ENCODE measurements around the gene PLEKHM2.

PLEKHM2 gene

DNA sequence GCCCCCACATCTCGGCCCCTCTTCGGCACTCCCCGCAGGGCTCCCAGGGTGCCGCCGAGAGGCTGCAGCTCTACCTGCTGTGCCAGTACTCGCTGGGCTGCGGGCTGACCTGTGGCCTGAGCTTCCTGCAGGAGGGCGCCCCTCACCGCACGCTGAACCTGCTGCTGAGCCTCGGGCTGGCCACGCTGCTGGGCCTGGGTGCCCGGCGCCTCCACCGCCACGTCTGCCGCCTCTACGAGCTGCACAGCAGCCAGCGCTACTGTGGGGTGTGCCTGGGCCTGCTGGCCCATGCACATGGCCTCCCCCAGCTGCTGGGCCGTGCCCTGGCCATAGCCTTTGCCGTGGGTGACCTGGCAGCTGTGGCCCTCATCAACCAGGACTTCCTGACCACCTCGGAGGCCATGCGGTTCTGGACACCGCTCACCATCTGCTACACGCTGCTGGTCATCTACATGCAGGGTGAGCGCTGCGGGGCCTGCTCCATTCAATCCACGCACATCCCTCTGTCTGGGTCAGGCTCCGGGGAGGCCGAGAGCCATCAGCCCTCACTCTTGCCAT is 60.1 kb downstream of the PLEKHM2 start:
- no peak for DNase-seq (ENCODE audit: low read depth)
- TF ChIP-seq, protein P1, sequence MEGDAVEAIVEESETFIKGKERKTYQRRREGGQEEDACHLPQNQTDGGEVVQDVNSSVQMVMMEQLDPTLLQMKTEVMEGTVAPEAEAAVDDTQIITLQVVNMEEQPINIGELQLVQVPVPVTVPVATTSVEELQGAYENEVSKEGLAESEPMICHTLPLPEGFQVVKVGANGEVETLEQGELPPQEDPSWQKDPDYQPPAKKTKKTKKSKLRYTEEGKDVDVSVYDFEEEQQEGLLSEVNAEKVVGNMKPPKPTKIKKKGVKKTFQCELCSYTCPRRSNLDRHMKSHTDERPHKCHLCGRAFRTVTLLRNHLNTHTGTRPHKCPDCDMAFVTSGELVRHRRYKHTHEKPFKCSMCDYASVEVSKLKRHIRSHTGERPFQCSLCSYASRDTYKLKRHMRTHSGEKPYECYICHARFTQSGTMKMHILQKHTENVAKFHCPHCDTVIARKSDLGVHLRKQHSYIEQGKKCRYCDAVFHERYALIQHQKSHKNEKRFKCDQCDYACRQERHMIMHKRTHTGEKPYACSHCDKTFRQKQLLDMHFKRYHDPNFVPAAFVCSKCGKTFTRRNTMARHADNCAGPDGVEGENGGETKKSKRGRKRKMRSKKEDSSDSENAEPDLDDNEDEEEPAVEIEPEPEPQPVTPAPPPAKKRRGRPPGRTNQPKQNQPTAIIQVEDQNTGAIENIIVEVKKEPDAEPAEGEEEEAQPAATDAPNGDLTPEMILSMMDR (IDR thresholded peaks at IDR 0.05; ENCODE audit: insufficient read depth, low read depth, low read length, missing control alignments), result no peak
- H3K4me3 ChIP-seq (ENCODE audit: low read length), result no peak overlapping the region

GRCh38 chr1:15747378-15747777 is 63.3 kb downstream of the PLEKHM2 start:
- H3K4me3 ChIP-seq (ENCODE audit: low read length), result no peak overlapping the region
- no peak for DNase-seq (ENCODE audit: low read depth)
- TF ChIP-seq, protein P1 (IDR thresholded peaks at IDR 0.05; ENCODE audit: insufficient read depth, low read depth, low read length, missing control alignments), result no peak

- DNase-seq (ENCODE audit: low read depth), result no peak
- TF ChIP-seq, protein P1 (IDR thresholded peaks at IDR 0.05; ENCODE audit: insufficient read depth, low read depth, low read length, missing control alignments), result no peak
- H3K4me3 ChIP-seq (ENCODE audit: low read length), result no peak overlapping the region
Measured at GRCh38 chr1:15748264-15748663, 64.1 kb downstream of the PLEKHM2 start.

DNA sequence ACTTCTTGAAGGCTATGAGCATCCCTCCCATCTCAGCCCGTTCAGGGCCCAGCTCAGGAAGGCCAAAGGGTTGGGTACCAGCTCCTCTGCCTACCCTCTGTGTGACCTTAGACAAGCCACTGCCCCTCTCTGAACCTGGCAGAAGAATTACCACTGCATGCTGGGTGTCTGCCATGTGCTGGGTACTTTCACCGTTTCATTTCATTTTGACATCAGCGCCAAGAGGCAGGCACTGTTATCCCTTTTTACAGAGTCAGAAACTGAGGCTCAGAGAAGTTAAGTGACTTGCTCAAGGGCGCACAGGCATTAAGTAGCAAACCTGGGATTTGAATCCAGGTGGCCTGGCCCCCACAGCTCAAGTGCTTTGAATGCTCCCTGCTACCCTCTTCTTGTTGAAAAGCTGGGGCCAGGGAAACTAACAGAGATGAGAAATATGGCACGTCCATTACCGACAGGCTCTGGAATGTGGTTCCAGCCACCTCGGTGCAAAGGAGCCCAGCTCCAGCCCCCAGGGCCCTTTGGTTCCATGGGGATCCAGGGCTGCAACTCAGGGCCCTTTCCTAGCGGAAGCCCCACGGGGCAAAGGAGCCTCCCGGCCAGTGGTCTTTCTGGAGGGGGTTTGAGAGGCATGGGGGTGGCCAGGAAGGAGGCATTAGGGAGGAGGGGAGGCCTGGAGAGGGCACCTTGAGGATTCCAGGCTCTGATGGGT is 64.7 kb downstream of the PLEKHM2 start:
- no peak for DNase-seq (ENCODE audit: low read depth)
- H3K4me3 ChIP-seq (ENCODE audit: low read length), result no peak overlapping the region
- TF ChIP-seq, protein P1 (IDR thresholded peaks at IDR 0.05; ENCODE audit: insufficient read depth, low read depth, low read length, missing control alignments), result no peak

- DNase-seq (ENCODE audit: low read depth), result peak; percentile 69
- H3K4me3 ChIP-seq (ENCODE audit: low read length), result no peak overlapping the region
- TF ChIP-seq, protein P1 (IDR thresholded peaks at IDR 0.05; ENCODE audit: insufficient read depth, low read depth, low read length, missing control alignments), result no peak
Measured at GRCh38 chr1:15749399-15750291, 65.5 kb downstream of the PLEKHM2 start.

GRCh38 chr1:15750924-15751323 is 66.8 kb downstream of the PLEKHM2 start:
- TF ChIP-seq, protein P1 (IDR thresholded peaks at IDR 0.05; ENCODE audit: insufficient read depth, low read depth, low read length, missing control alignments), result no peak
- DNase-seq (ENCODE audit: low read depth), result no peak
- no peak overlapping the region for H3K4me3 ChIP-seq (ENCODE audit: low read length)

Measured in epithelial cell of esophagus (primary cell).